Muscle of leg (tissue), 11 donors: ENCODE results near the gene TNFRSF17. TPM values are rescaled to one million over a fixed set of nuclear protein-coding genes. Genes with fewer than 3 reads are reported as not detected.

Source experiments
- DNase-seq: peaks from one replicate; pipeline ENCODE4 v3.0.0; 2013
- H3K27ac ChIP-seq: one replicate; pipeline ENCODE4 v1.5.1; 2013; ENCODE audit warnings: mild to moderate bottlenecking, low read length, control low read depth
- H3K27me3 ChIP-seq: one replicate; pipeline ENCODE4 v1.6.1; 2013; ENCODE audit warnings: low read length; ENCODE audit not compliant: control insufficient read depth, insufficient read depth
- H3K36me3 ChIP-seq: one replicate; pipeline ENCODE4 v1.6.1; 2013; ENCODE audit warnings: low read length; ENCODE audit not compliant: control insufficient read depth, insufficient read depth
- H3K4me1 ChIP-seq: one replicate; pipeline ENCODE4 v1.6.1; 2013; ENCODE audit warnings: low read length; ENCODE audit not compliant: control insufficient read depth, insufficient read depth
- H3K4me3 ChIP-seq: one replicate; pipeline ENCODE4 v1.5.1; 2013; ENCODE audit warnings: low read length, control low read depth
- H3K9me3 ChIP-seq: replicated peaks from 2 replicates; pipeline ENCODE4 v1.6.1; 2013; ENCODE audit warnings: low read depth, low read length; ENCODE audit not compliant: control insufficient read depth
- WGBS: methylation state at CpG from one replicate; pipeline ENCODE4 v1.1.5; 2013; ENCODE audit warnings: missing lambda C conversion rate; ENCODE audit not compliant: insufficient coverage; 5-methylcytosine and 5-hydroxymethylcytosine counted together
- polyA plus RNA-seq, 8 donors: library from polyadenylated mRNA; unstranded; fragments of 120-200 nt; gene quantifications; one replicate each; pipeline versions ENCODE4 v1.2.1 to v1.2.3, GENCODE V29; 2013; ENCODE audit warnings: inconsistent platforms in 1 of 8, low replicate concordance in 1 of 8; ENCODE audit not compliant: insufficient read length in 8 of 8, insufficient read depth in 1 of 8
- total RNA-seq: library from RNA; stranded (reverse); fragments of 120-200 nt; gene quantifications from one replicate; pipeline ENCODE4 v1.2.4, GENCODE V29; 2013

TNFRSF17 gene
- total and polyA plus RNA-seq, 9 donors = 0.19 to 0.24 TPM; not detected in 7

DNA sequence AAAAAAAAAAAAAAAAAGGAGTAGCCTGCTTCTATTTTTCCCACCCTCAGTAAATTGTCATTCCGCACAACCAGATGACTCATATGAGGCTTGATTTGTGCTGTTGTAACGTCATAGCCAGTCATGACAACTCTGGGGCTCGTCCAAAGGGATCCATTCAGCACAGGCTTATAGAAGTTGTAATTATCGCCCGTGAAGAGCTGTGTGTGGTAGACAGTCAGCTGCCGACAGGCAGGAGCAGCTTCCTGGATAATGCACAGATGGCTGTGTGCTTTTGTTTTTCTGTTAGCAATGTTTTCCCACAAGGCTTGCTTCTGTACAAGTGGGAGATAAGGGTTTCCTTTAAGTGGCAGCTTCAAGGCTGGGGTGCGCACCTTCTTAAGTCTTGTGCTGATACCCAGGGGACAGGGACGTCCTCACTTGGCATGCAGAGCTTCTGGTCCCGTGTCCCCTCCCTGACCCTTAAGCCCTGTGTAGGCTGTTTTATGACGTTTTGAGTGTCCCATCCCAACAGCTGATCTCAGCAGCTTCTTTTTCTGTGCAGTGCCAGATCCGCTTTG lies 37.5 kb downstream of the TNFRSF17 start:
- peaks cover 6% of the 10 kb centered on the region for H3K4me1 ChIP-seq
- H3K27me3 ChIP-seq = no peaks in the 10 kb centered on the region
- no peaks in the 10 kb centered on the region for H3K9me3 ChIP-seq
- WGBS = 38% methylated on average over 6 of the region's 11 CpGs
- H3K27ac ChIP-seq = no peak overlapping the region
- peak; percentile 24 for DNase-seq
- H3K4me3 ChIP-seq = no peak overlapping the region
- H3K36me3 ChIP-seq = no peaks in the 10 kb centered on the region

- Histone ChIP-seq H3K27ac (no peak overlapping the region), H3K9me3 (no peaks in the 10 kb centered on the region), H3K4me3 (no peak overlapping the region), H3K36me3 (no peaks in the 10 kb centered on the region), H3K27me3 (no peaks in the 10 kb centered on the region), H3K4me1 (peaks cover 6% of the 10 kb centered on the region)
- no CpG with 5 or more reads among the region's 3 CpGs for WGBS
- DNase-seq = no peak
Measured at GRCh38 chr16:12006637-12007036, 41.6 kb downstream of the TNFRSF17 start.

- Histone ChIP-seq H3K4me1 (no peaks in the 10 kb centered on the region), H3K9me3 (no peaks in the 10 kb centered on the region), H3K36me3 (no peaks in the 10 kb centered on the region), H3K27me3 (no peaks in the 10 kb centered on the region), H3K4me3 (no peak overlapping the region), H3K27ac (no peak overlapping the region)
- DNase-seq = peak; percentile 22
- 63% methylated on average over 3 of the region's 7 CpGs for WGBS
Measured at GRCh38 chr16:12009462-12009861, 44.5 kb downstream of the TNFRSF17 start.

DNA sequence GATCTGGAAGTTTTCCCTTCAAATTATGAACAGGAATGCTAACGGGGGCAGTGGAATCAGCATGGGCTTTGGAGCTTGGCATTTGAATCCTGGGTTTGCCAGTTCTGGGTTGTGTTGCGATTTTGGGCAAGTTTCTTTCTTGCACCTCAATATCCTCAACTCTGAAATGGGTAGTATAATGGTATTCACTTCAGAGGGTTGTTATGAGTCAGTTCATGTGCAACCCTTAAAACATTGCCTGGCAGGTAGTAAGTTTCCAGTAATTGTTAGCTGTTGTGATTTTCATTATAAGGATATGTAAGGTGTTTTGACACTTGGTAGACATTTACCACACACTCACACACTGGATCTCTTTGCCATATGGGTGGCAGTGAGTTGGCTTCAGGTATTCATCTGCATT lies 44.9 kb downstream of the TNFRSF17 start:
- H3K4me3 ChIP-seq = no peak overlapping the region
- H3K27me3 ChIP-seq = no peaks in the 10 kb centered on the region
- no peaks in the 10 kb centered on the region for H3K4me1 ChIP-seq
- no peaks in the 10 kb centered on the region for H3K36me3 ChIP-seq
- no CpG with 5 or more reads among the region's 2 CpGs for WGBS
- H3K9me3 ChIP-seq = no peaks in the 10 kb centered on the region
- DNase-seq = no peak
- H3K27ac ChIP-seq = peak overlapping the region; percentile 42

GRCh38 chr16:12010388-12011251 lies 45.6 kb downstream of the TNFRSF17 start:
- WGBS = 82% methylated on average over 3 of the region's 13 CpGs
- H3K4me1 ChIP-seq = no peaks in the 10 kb centered on the region
- no peaks in the 10 kb centered on the region for H3K36me3 ChIP-seq
- H3K4me3 ChIP-seq = no peak overlapping the region
- no peaks in the 10 kb centered on the region for H3K9me3 ChIP-seq
- H3K27me3 ChIP-seq = no peaks in the 10 kb centered on the region
- H3K27ac ChIP-seq = peak overlapping the region; percentile 58
- DNase-seq = peak; percentile 84

GRCh38 chr16:12011565-12011964 lies 46.6 kb downstream of the TNFRSF17 start:
- Histone ChIP-seq H3K4me1 (no peaks in the 10 kb centered on the region), H3K9me3 (no peaks in the 10 kb centered on the region), H3K4me3 (no peak overlapping the region), H3K36me3 (no peaks in the 10 kb centered on the region), H3K27me3 (no peaks in the 10 kb centered on the region), H3K27ac (no peak overlapping the region)
- no CpG with 5 or more reads among the region's 4 CpGs for WGBS
- no peak for DNase-seq

DNA sequence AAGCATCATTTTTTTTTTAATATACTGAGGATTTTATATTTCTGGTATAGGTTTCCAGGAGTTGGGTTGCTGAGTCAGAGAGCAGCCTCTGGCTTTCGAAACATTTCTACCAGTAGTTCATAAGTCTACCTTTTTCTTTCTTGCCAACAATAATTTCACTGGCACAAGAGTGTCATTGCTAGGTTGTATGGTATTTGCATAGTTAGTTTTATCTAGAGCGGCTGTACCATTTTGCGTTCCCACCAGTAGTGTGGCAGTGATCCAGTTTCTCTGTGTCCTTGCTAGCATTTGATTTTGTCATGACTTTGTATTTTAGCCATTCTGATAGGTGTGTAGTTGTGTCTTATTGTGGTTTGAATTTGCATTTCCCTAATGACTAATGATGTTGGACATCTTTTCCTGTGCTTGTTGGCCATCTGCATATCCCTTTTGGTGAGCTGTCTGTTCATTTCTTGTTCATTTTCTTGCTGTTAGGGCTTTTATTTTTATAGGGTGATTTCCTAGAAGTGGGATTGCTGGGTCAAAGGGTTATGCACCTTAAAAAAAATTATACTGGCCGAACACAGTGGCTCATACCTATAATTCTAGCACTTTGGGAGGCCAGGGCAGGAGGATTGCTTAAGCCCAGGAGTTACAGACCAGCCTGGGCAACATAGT lies 51.4 kb downstream of the TNFRSF17 start:
- no peaks in the 10 kb centered on the region for H3K36me3 ChIP-seq
- no peaks in the 10 kb centered on the region for H3K4me1 ChIP-seq
- H3K27ac ChIP-seq = no peak overlapping the region
- DNase-seq = peak; percentile 16
- no peak overlapping the region for H3K4me3 ChIP-seq
- no CpG with 5 or more reads among the region's 4 CpGs for WGBS
- no peaks in the 10 kb centered on the region for H3K27me3 ChIP-seq
- H3K9me3 ChIP-seq = no peaks in the 10 kb centered on the region

DNA sequence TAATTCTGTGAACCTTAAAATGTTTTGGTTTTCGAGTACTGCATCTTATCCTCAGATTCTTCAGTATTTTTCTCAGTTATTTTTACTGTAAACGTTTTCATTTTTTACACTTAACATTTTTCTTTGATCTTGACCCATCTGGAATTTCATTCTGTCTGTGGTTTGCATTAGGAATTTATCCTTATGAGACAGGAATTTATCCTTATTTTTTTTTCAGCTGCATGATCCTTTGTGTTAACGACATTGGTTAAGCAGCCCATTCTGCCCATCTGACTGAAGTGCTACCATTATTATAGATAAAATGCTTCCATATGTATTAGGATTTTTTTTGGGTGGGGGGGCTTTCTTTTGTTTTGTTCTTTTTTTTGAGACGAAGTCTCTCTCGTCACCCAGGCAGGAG lies 52.5 kb downstream of the TNFRSF17 start:
- no peaks in the 10 kb centered on the region for H3K27me3 ChIP-seq
- no peaks in the 10 kb centered on the region for H3K4me1 ChIP-seq
- peak; percentile 62 for DNase-seq
- no peak overlapping the region for H3K4me3 ChIP-seq
- no peak overlapping the region for H3K27ac ChIP-seq
- H3K36me3 ChIP-seq = no peaks in the 10 kb centered on the region
- H3K9me3 ChIP-seq = no peaks in the 10 kb centered on the region
- WGBS = no CpG with 5 or more reads among the region's 5 CpGs
